ENCODE results near the gene SLC25A46.
"Not testable (repeated sequence)": the region's sequence is repeated elsewhere in the genome, so short reads cannot be mapped to it uniquely, and the experiment has no call there.

SLC25A46 gene

DNA sequence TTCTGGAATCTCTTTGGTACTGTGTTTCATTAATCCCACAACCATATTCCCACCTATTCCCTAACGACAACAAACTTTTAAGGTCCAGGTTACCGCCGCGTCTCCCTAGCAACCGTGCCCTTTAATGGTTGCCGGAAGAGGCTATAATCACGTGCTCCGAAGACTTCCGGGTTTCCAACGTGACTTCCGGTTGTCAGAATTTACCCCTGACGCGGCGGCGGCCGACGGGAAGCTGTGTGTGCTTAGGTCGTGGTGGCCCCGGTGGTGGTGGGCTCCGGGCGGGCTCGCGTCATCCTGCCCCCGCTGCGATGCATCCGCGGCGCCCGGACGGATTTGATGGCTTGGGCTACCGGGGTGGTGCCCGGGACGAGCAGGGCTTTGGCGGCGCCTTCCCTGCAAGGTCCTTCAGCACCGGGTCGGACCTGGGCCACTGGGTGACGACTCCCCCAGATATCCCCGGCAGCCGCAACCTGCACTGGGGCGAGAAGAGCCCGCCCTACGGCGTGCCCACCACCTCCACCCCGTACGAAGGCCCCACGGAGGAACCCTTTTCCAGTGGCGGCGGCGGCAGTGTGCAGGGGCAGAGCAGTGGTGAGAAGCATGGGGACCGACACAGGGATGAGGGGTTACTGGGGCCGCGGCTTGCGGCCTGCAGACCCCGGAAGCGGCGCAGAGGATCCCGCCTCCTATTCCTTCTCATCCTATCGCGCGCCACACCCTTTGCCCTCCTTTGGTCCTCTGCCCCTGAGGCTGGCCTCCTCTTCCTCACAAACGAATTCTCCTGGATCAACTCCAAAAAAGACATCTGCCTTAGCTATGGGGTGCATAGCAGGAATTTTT, at the start of gene SLC25A46:
Gene SLC25A46, plus strand, starts transcription at position 196 of the 840 bp plus-strand sequence. Its CDS starts 113 bp downstream, at position 309.
- DNase-seq: peak; percentile 85

DNA sequence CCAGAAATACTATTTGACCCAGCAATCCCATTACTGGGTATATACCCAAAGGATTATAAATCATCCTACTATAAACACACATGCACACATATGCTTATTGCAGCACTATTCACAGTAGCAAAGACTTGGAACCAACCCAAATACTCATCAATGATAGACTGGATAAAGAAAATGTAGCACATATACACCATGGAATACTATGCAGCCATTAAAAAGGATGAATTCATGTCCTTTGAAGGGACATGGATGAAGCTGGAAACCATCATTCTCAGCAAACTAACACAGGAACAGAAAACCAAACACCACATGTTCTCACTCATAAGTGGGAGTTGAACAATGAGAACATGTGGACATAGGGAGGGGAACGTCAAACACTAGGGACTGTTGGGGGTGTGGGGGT, 48.2 kb upstream of the SLC25A46 start:
- DNase-seq: not testable (repeated sequence)

DNA sequence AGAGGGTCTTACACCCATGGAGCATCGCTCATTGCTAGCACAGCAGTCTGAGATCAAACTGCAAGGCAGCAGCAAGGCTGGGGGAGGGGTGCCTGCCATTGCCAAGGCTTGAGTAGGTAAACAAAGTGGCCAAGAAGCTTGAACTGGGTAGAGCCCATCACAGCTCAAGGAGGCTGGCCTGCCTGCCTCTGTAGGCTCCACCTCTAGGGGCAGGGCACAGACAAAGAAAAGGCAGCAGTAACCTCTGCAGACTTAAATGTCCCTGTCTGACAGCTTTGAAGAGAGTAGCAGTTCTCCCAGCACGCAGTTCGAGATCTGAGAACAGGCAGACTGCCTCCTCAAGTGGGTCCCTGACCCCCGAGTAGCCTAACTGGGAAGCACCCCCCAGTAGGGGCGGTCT, 46.1 kb upstream of the SLC25A46 start:
- DNase-seq: not testable (repeated sequence)

DNA sequence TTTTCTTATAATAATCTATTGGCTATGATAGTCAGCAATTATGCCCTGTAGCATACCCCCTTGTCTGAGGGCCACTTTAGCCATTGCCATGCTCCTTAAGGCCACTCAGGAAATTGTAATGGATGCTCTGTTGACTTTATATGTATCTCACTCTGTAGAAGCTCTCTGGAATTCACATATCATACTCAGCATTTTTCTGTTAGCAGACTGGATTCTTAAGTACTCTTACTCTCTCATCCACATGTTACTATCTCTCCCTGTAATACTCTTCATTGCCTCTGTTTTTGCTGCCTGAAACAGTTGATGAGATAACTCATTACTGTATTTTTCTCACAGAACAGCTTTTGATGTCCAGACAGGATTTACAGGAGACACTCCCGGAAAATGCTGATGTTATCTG, 36.5 kb upstream of the SLC25A46 start:
- no peak for DNase-seq

DNA sequence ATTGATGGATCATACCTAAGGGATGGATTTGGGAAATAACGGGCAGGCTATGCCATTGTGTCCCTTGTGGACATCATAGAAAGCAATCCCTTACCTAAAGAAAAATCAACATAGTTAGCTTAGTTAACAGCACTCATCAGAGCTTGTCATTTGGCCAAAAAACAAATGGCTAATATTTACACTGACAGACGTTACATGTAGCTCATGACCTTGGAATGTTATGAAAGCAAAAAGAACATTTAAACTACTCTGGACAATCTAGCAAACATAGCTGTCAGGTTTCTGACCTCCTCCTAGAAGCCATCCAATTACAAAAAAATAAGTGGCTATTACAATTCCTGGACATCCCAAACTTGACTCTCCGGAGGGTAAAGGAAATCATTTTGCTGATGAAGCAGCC, 36.1 kb upstream of the SLC25A46 start:
- no peak for DNase-seq

DNA sequence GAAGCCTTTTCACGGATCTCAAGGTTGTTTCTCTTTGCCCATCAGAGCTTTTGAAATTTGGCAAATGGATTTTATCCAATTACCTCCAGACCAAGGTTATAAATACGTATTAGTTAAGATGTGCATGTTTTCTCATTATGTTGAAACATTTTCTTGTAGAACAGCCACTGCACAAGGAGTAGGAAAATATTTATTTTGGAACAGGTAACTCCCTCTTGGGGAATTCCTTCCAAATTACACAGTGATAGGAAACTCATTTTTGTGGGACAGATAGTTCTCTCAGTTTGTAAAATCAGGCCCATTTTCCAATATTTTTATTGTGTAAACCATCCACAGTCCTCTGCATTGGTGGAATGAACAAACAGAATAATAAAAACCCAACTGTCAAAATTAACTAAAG, 35.3 kb upstream of the SLC25A46 start:
- no peak for DNase-seq

DNA sequence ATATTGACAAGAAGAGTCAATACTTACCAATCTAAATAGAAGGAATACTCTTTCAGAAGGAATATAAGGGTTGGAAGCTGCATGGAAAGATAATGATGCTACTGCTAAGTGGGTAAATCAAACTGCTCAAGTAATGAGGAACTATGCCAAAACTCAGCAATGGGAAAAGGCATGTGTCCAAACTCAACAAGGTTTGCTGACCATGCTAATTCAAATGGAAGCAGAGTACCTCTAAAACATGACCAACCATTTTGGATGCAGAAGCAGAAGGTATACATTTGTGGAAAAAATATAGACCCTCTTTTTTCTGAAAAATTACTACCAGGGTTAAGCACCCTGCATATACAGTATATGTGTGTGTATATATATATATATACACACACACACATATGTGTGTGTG, 33.5 kb upstream of the SLC25A46 start:
- DNase-seq: no peak

DNA sequence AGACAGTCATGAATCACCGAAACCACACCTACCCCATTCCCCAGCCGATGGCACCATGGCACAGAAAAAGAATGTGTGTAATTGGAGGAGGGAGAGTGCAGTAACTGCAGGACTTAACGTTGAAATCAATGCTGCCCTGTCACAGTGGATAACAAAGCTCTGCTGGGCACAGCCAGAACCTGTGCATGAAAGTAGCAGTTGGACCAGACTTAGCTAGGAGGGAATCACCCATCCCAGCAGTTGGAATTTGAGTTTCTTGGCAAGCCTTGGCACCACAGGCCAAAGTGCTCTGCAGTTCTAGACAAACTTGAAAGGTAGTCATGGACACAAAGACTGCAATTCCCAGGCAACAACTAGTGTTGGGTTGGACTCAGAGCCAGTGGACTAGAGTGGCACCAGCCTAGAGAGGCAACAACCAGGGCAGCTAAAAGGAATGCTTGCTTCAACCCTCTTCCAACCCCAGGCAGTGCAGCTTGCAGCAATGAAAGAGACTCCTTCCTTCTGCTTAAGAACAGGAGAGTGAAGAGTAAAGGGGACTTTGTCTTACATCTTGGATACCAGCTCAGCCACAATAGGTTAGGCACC, 31.5 kb upstream of the SLC25A46 start:
- DNase-seq: no peak

DNA sequence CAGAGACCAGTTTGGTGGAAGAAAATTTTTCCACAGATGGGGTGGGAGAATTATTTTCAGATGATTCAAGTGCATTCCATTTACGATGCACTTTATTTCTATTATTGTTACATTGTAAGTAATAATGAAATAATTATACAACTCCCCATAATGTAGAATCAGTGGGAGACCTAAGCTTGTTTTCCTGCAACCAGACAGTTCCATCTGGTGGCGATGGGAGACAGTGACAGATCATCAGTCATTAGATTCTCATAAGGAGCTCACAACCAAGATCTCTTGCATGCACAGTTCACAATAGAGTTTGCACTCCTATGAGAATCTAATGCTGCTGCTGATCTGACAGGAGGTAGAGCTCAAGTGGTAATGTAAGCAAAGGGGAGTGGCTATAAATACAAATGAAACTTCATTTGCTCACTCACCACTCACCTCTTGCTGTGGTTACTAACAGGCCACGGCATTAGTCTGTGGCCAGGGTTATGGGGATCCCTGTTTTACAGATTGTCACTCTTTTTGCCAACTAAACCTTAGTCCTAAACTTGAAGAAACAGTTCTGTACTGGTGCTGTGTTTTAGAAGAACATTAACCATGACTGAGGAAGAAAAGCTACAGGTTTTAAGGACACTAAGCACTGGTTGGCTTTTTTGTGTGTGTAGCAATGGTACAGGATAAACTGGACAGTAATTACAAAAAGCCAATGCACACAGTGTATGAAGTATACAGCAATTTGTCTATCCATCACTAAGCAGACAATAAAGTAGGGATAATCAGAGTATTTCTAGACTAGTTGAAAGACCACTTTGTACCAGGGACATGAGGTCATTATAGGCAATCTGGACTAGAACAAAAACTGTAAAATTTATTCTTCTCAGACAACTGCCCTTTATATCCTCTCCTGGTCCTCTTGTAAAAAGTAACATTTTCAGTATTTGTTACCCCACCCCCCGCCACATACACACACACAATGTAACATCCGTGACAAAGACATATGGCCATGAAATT, 22.3 kb upstream of the SLC25A46 start:
- no peak for DNase-seq

DNA sequence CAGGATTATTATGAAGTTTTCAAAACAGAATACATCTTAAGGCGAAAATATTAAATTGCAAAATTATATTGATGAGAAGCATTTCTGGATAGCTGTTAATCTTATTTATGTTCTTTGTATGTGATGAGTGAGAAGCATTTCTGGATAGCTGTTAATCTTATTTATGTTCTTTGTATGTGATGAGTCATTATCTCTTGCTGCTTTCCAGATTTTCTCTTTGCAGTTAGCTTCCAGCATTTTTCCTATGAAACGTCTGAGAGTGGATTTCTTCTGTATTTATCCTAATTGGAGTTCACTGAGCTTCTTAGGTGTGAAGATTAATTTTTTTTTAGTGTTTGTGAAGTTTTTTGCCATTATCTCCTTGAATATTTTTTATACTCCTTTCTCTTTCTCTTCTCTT, 20.5 kb upstream of the SLC25A46 start:
- DNase-seq: no peak

DNA sequence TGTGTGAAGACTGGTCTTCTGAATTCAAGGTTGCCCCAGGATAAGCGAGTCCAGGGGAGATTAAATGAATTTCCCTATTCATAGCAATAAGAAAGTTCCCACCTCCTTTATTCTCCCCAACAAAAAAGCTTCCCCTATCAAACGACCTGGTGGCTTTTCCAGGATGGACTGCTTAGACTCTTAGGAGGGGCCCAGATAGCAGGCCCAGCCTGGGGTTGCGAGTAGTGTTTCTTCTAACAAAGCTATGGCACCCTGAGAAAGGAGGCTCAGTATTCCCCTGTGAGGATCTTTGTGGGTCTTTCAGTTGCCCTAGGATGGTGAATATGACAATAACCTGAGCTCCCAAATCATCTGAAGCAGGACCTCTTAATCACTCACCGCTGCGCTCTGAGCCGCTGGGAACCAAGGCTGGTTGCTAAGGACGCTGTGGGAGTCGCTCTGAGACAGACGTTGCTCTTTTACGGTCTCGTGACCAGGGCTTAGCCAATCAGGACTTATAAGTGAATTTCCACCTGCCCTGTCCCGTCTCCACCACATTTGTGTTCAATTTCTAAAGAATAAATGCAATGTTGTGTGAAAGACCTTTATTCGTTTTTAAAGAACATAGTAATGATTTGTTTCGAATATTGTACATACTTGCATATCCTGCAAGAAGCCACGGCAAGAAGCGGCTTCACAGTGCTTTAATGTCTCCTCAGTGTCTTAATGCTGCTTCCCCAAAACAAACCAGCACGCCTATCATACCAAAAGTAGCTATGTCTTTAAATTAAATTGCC, 12.4 kb upstream of the SLC25A46 start, which contains the start of gene TMEM232:
Gene TMEM232, minus strand, starts transcription at position 423 of the 776 bp plus-strand sequence. CDS start 59,319 bp downstream, outside the sequence.
- DNase-seq: peak; percentile 44

DNA sequence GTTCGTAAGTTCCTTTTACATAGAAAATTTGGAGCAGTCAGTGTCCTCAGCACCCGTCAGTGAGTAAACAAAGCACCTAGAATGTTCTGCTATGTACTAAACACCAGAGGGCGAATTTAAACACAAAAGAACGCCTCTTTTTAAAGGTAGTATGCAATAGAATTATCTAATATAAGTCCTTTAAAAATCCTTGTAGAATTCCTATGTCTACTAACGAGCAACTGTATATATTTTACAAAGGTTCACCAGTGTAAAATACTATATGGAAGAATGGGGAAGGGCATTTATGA, 11.8 kb upstream of the SLC25A46 start:
- DNase-seq: no peak

DNA sequence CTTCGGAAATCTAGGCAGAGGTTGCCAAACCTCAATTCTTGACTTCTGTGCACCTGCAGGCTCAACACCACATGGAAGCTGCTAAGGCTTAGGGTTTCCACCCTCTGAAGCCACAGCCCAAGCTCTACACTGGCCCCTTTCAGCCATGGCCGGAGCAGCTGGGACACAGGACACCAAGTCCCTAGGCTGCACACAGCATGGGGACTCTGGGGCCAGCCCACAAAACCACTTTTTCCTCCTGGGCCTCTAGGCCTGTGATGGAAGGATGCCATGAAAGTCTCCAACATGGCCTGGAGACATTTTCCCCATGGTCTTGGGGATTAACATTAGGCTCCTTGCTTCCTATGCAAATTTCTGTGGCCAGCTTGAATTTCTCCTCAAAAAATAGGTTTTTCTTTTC, 7.3 kb upstream of the SLC25A46 start:
- DNase-seq: not testable (repeated sequence)

DNA sequence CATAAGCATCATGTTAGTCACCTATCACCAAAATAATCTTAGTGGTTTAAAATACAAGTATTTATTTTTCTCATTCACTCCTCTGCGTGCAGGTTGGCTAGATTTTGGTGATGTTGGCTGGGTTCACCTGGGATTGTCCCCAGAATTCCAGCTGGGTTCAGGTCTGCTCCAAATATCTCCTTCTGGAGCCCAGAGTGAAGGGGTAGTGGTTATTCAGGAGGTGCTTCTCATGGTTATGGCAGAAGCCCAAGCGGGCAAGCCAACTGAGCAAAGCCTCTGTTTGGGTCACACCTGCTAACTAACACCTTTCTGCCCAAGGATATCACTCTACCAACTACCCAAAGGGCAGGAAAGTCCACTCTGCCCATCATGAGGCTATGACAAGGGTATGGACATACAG, 4.7 kb upstream of the SLC25A46 start:
- DNase-seq: no peak

DNA sequence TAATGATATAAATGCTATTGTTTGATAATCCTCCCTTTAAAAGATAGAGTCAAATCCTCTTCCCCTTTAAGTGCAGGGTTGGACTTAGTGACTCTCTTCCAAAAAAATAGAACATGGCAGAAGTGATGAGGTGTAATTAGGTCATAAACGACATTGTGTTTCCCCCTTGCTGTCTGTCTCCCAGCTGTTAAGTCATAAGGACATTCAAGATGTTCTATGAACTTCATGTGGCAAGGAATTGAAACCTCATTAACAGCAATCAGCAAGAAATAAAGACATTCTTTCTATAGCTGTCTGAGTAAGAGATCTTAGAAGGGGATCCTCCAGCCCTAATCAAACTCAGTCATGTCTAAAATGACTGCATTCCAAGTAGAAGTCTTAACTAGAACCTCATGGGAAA, 3.3 kb upstream of the SLC25A46 start:
- DNase-seq: no peak

DNA sequence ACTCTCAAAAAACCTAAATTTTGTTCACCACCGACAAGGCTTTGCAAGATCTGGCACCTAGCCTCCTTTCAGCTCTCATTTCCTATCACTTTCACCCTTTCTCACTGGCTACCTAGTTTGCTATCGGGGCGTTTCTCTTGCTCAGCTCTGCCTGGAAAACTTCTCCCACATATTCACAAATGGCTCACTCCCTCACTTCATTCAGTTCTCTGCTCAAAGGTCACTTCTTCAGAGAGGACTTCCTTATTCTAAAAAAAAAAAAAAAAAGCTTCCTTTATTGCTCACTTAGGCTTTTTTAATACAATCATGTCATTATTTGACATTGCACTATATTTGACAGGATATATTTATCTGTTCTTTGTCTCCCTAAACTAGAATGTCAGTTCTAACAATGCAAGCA, 2.1 kb upstream of the SLC25A46 start:
- DNase-seq: no peak

DNA sequence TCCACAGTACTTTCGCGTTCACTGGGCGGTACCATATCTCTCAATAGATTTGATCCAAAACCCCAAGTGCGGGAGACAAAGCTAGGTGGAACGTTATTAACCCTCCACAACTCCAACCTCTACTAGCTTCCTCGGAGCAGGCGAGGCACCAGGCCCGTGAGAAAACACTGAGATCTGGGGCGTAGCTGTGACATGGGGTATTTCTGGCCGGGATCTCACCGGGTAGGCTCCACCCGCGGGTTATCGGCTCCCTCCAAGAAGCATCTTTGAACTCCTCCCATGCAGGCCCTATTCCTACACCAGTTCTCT, 350 bp upstream of the SLC25A46 start:
- no peak for DNase-seq

DNA sequence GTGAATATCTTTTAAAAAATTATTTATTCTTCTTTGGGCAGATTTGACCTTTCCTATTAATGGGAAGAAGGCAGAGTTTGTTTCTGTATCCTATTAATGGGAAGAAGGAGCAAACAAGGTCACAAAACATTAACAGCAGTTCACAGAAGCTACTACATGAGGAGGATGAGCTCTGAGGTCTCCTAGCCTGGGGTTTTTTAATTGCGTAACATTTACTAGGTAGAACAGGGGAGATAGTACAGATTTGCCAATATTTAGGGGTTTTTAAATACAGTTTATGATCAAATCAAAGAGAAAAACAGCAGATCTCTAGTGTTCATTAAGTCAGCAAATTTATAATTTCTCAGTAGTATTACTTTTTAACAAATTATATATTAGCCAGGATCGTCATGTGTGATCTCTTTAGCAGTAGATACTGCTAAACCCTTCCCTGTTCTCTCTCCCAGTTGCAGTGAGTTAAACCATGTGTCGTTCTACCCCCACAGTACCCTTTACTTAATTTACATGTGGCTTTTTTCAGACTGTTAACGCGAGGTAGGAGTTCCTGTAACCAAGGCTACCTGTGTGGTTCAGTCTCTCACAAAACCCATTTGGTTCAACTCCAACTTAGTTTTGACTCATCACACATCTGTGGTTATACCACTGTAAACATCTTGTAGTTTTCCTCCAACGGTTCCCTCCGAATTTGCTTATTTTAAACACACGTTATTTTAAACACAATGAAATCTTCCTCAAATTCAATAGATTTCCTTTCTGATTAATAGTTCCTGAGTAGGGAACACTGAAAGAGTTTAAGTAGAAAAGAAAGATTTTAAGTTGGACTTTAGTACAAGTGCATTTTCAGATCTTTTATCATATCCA, 13.3 kb downstream of the SLC25A46 start:
- DNase-seq: no peak

DNA sequence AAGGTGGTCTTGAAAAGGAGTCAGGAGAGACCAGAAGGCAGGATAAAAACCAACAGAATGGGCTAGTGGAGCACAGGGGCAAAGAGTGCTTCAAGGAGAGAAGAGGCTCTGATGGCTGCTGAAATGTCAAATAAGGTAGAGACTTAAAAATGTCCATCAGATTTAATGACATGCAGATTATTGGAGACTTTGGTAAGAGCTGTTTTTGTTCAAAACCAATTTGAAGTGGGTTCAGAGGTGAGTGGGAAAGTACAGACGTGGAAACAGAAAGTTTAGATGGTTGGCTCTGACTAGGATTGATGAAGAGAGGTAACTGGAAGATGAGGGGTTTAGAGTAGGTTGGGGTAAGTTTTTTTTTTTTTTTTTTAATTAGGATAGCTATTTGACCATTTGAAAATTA, 14.1 kb downstream of the SLC25A46 start:
- DNase-seq: no peak

DNA sequence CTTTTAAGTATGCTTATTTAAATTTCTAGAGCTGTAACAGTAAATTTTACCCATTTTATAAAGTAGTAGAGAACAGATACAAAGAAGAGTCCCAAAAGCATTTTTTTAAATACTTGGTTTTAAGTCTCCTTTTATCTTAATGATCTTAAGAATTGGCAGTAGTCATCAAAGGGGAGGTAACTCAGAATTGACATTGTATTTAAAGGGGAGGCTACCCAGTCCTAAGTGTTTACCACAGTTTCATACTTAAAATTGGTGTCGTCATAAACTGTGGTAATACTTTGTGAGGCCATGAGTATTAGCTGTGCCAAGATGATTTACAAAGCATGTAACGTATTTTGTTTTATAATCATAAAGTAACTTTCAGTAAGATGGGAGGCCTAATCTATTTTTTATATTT, 14.8 kb downstream of the SLC25A46 start:
- no peak for DNase-seq

DNA sequence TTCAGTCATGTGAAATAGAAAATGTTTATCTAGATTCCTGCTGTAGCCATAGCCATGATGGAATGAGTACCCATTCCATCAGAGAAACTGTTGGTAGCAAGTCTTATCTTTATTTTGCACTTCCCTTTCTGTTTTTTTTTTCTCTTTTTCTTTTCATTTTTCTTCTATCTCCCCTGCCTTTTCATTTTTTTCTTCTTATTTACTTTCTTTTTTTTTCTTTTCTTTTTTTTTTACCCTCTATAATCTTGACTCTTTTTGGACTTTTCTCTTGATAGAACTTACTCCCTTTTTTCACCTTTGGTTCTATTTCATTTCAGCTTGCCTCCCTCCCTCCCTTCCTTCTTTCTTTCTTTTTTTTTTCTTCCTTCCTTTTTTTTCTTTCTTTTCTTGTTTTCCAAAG, 15.4 kb downstream of the SLC25A46 start:
- no peak for DNase-seq
